ENCODE results near the gene ARHGAP42. TPM values are rescaled to one million over a fixed set of nuclear protein-coding genes. Genes with fewer than 3 reads are reported as not detected.

ARHGAP42 gene
- total RNA-seq, 1 experiment from 2014 or later, result 8.0 TPM

GRCh38 chr11:100860318-100861155 is 173.4 kb downstream of the ARHGAP42 start:
- intact Hi-C loops (cut with micrococcal nuclease; ENCODE audit: unreplicated experiment), result no loop called here
- H3K9me3 ChIP-seq (ENCODE audit: low read depth, low read length, poor library complexity, severe bottlenecking), result no peaks in the 10 kb centered on the region
- CTCF ChIA-PET, result no interaction called here

GRCh38 chr11:100861212-100861611 is 174.1 kb downstream of the ARHGAP42 start:
- H3K4me1 ChIP-seq (ENCODE audit: insufficient read depth, low read length, poor library complexity, severe bottlenecking), result peaks cover 6% of the 10 kb centered on the region
- ChIA-PET CTCF (no interaction called here), POLR2A (ENCODE audit: low non-redundant PET) (no interaction called here)
- TF ChIP-seq CTCF (conservative IDR thresholded peaks at IDR 0.05; ENCODE audit: low read depth, low read length), result no peak
- no peak for TF ChIP-seq EZH2 (IDR thresholded peaks at IDR 0.05; ENCODE audit: borderline replicate concordance, low read depth, low read length, poor library complexity, severe bottlenecking)
- H3K9me3 ChIP-seq (ENCODE audit: low read depth, low read length, poor library complexity, severe bottlenecking), result no peaks in the 10 kb centered on the region
- H3K27ac ChIP-seq (ENCODE audit: low read depth, low read length, poor library complexity, severe bottlenecking), result no peak overlapping the region
- no peaks in the 10 kb centered on the region for H3K36me3 ChIP-seq (ENCODE audit: insufficient read depth, low read length, poor library complexity, severe bottlenecking)
- no peak overlapping the region for H3K4me3 ChIP-seq (ENCODE audit: low read depth, low read length, poor library complexity, severe bottlenecking)
- intact Hi-C loops (cut with micrococcal nuclease; ENCODE audit: unreplicated experiment), result no loop called here
- H3K27me3 ChIP-seq (replicated peaks; ENCODE audit: insufficient read depth, low read depth, low read length, poor library complexity), result no peaks in the 10 kb centered on the region
- DNase-seq (ENCODE audit: low spot score), result no peak
- BruUV-seq (replicated peaks), result no TSS peak

More at GRCh38 chr11:100860318-100861155, 173.4 kb downstream of the ARHGAP42 start:
- no TSS peak for BruUV-seq (replicated peaks)
- Histone ChIP-seq H3K4me1 (ENCODE audit: insufficient read depth, low read length, poor library complexity, severe bottlenecking) (peaks cover 9% of the 10 kb centered on the region), H3K27me3 (replicated peaks; ENCODE audit: insufficient read depth, low read depth, low read length, poor library complexity) (no peaks in the 10 kb centered on the region), H3K4me3 (ENCODE audit: low read depth, low read length, poor library complexity, severe bottlenecking) (no peak overlapping the region), H3K36me3 (ENCODE audit: insufficient read depth, low read length, poor library complexity, severe bottlenecking) (no peaks in the 10 kb centered on the region), H3K27ac (ENCODE audit: low read depth, low read length, poor library complexity, severe bottlenecking) (no peak overlapping the region)
- POLR2A ChIA-PET (ENCODE audit: low non-redundant PET), result no interaction called here
- no peak for DNase-seq (ENCODE audit: low spot score)
- TF ChIP-seq CTCF (conservative IDR thresholded peaks at IDR 0.05; ENCODE audit: low read depth, low read length) (no peak), EZH2 (IDR thresholded peaks at IDR 0.05; ENCODE audit: borderline replicate concordance, low read depth, low read length, poor library complexity, severe bottlenecking) (no peak)

GRCh38 chr11:100863080-100863581 is 176.0 kb downstream of the ARHGAP42 start:
- peak; percentile 45 for DNase-seq (ENCODE audit: low spot score)
- intact Hi-C loops (cut with micrococcal nuclease; ENCODE audit: unreplicated experiment), result no loop called here
- Histone ChIP-seq H3K27me3 (replicated peaks; ENCODE audit: insufficient read depth, low read depth, low read length, poor library complexity) (no peaks in the 10 kb centered on the region), H3K4me3 (ENCODE audit: low read depth, low read length, poor library complexity, severe bottlenecking) (no peak overlapping the region), H3K36me3 (ENCODE audit: insufficient read depth, low read length, poor library complexity, severe bottlenecking) (no peaks in the 10 kb centered on the region), H3K27ac (ENCODE audit: low read depth, low read length, poor library complexity, severe bottlenecking) (no peak overlapping the region), H3K4me1 (ENCODE audit: insufficient read depth, low read length, poor library complexity, severe bottlenecking) (peaks cover 3% of the 10 kb centered on the region), H3K9me3 (ENCODE audit: low read depth, low read length, poor library complexity, severe bottlenecking) (no peaks in the 10 kb centered on the region)
- POLR2A ChIA-PET (ENCODE audit: low non-redundant PET), result no interaction called here
- CTCF ChIA-PET, result no interaction called here
- TF ChIP-seq CTCF (conservative IDR thresholded peaks at IDR 0.05; ENCODE audit: low read depth, low read length), result no peak
- TF ChIP-seq EZH2 (IDR thresholded peaks at IDR 0.05; ENCODE audit: borderline replicate concordance, low read depth, low read length, poor library complexity, severe bottlenecking), result no peak
- no TSS peak for BruUV-seq (replicated peaks)

All from A673 (cell line).